Activated T-helper 9 cell treated with anti-CD3 and anti-CD28 coated beads, Interleukin-2, amount 50 U/mL, for 16 hours (primary cell): ENCODE results near the gene RAI14.
"Not testable (repeated sequence)": the region's sequence is repeated elsewhere in the genome, so short reads cannot be mapped to it uniquely, and the experiment has no call there.

Experiments
- DNase-seq: peaks from one replicate; pipeline ENCODE4 v3.0.0-alpha.2; 2020; ENCODE audit warnings: low read depth

RAI14 gene

GRCh38 chr5:34731435-34732232 lies 75.5 kb downstream of the RAI14 start:
- no peak for DNase-seq

DNA sequence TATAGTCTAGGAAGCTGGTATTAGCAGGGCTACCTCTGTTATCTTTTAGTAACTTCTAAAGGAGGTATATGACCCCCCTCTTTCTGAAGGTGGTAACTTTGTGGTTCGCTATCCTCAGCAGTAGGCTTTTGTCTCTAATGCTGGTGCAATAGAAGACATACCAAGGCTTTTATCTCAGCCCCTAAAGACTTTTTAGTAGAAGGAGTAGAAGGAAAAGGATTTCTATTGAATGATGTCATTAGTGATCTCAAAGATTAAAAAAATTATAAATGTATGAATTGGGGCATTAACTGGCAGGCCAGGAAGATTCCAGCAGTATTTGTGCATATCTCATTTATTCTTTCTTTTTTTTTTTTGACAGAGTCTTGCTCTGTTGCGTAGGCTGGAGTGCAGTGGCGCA lies 78.2 kb downstream of the RAI14 start:
- DNase-seq: no peak

DNA sequence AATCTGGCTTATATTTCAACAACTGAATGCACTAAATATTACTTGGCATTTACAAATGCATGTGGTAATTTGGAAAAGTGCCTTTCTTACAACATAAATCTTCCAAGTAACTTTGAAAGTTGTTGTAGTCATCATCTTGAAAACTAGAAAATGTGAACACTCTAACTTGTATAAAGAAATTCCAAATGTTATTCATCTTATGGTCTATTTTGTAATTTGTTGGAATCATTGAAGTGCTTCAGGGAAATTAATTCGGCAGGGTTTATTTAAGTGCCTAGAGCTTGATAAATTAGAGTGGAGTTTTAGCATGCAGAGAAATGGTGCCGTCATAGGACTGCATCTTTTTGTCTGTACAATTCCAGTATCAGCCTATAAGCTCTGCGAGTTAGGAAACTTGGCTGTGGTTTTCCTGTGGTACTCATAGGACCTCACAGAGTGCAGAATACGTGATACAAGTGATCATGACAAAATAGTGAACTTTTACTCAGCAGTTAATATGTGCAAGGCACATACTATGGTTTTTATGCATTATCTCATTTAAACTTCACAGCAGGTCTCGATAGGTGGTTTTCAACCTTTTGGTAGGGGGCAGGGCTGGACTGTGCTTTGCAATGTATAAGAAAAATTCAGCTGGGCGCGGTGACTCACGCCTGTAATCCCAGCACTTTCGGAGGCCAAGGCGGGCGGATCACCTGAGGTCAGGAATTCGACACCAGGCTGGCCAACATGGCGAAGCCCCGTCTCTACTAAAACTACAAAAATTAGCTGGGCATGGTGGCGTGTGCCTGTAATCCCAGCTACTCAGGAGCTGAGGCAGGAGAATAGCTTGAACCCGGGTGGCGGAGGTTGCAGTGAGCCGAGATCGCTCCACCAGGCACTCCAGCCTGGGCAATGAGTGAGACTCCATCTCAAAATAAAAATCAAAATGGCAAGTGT lies 79.6 kb downstream of the RAI14 start:
- DNase-seq: no peak

GRCh38 chr5:34736445-34737115 lies 80.5 kb downstream of the RAI14 start:
- DNase-seq: no peak

DNA sequence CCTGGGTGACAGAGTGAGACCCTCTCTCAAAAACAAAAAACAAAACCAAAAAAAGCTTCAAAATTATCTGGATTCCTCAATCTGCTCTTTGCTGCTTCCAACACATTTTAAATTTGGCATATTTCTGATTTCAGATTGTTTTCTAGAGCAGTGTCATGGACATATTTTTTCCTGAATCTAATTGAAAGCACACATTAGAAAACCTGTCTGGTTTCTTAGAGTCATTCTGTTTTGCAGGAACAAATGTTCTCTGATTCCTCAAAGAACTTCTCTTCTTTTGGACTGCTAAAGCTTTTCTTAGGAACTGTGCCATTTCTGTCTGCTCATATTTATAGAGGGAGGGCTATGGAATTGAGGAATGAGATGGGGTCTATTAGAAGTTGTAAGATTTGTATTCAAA lies 81.6 kb downstream of the RAI14 start:
- DNase-seq: no peak

DNA sequence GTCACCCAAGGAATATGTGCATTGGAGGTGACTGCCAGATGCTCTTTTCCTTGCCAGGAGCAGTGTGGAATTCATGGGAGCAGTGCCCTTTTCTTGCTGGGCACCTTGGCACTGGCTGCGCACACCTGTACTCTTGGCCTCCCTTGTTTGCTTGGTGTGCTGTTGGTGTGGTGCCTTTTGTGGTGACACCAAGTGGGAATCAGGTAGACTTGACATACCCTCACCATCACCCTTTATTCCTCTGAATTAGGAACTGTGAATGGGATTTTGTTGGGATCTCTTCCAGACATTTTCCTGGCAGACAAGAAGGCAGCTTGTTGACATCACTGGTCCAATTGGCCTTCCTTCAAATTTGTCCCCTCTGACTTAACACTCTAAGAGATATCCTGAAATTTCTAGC lies 82.3 kb downstream of the RAI14 start:
- DNase-seq: no peak

GRCh38 chr5:34740389-34740806 lies 84.3 kb downstream of the RAI14 start:
- DNase-seq: no peak

DNA sequence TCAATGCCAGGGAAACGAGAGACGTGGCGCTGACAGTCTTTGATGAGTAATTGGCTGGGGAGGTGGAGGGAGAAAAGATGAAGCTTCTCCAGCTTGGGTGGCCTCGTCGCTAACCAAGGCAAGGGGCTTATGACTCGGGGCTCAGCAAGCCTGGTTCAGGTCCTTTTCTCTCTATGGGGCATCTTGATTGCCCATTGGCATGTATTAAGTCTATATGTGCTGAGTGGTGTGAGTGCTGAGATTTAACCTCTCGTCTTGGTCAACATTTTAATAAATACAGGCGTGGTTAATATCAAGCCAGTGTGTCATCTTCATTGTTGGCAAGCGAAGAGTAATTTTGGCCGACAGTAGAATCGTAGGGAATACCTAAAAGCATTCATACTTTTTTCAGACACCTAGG lies 85.9 kb downstream of the RAI14 start:
- DNase-seq: no peak

GRCh38 chr5:34743878-34744277 lies 87.8 kb downstream of the RAI14 start:
- no peak for DNase-seq

- DNase-seq: no peak
Observed at GRCh38 chr5:34748431-34748830, 92.3 kb downstream of the RAI14 start.

GRCh38 chr5:34749431-34749873 lies 93.3 kb downstream of the RAI14 start:
- DNase-seq: no peak

- no peak for DNase-seq
Observed at GRCh38 chr5:34750206-34750605, 94.1 kb downstream of the RAI14 start.

DNA sequence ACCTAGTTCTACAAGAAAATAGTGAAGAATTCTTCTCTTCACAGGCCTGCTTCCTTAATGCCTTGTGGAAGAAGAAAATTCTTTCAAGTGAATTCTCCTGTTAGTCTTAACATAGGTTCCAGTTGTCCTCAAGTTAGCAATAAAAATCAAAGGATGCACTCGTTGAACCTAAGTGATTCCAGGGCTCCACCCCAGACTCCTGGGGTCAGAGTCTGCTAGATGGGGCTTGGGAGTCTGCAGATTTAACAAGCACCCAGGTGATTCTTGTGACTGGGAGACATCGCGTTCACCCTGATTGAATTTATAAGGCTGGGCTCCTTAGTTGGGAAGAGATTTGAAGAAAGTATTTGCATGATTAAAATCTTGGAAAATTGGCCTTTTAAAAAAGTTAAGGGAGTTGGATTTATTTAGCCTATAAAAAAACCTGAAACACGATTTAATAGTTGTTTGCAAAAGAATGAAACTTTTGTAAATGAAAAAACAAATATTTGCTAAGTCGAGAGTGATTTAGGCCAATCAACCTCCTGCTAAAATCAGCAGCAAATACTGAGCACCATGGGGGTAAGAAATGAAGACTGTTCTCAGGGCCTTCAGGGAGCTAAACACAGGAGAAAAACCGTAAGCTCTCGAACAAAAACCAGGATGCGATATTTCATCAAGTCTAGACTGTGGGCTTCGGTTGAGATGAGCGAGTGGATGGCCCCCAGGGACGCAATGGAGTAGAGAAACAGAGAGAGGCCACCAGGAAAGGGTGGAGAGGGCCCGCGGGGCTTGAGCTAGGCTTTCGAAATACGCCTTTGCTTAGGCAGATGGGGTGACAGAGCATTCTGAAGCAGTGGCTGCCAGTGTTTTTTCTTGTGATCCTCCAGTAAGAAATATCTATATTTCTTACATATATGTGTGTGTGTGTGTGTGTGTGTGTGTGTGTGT lies 95.9 kb downstream of the RAI14 start:
- no peak for DNase-seq

DNA sequence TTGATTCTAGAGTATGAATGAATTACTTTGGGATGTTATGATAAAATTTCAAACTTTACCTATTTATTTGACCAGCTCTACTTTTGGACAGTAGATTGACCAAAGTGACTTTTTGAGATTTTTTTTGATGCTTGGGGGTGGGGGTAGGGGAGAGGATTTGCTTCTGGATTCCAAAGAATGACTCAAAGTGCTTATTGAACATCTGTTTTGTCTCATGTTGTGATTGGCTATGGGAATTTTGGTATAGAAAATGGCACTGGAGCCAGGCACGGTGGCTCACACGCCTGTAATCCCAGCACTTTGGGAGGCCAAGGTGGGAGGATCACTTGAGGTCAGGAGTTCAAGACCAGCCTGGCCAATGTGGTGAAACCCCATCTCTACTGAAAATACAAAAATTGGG lies 97.1 kb downstream of the RAI14 start:
- DNase-seq: not testable (repeated sequence)

DNA sequence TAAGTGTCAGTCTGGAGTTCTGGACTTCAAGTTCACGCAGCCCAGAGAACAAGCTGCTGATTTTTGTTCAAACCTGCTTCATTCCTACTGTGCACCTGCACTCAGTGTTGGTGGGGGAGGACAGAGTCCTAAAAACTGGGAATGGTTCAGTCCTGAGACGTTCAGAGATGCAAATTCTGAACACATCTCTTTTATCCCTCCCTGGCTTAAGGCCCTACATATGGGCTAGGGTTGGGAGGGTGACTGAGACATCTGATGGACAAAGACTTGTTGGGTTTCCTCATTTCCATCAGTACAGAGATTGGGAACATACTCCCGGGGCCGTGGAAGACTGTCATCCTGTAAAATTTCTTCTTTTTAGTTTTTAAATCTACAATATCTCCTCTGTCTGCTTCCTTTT lies 99.8 kb downstream of the RAI14 start:
- DNase-seq: no peak

- no peak for DNase-seq
Observed at GRCh38 chr5:34756781-34757624, 100.9 kb downstream of the RAI14 start.

DNA sequence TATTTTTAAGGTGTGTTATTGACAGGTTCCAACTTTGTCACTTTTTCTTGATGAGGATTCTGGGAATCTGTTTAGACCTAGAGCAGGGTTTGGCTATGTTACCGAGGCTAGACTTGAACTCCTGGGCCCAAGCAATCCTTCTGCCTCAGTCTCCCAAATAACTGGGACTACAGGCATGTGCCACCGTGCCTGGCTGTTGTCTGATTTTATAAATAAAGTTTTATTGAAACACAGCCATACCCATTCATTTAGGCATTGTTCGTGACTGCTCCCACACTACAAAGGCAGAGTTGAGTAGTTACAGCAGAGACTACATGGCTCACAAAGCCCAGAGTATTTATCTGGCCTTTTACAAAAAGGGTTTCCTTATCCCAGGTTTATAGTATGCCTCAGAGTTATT lies 102.4 kb downstream of the RAI14 start:
- DNase-seq: no peak

- not testable (repeated sequence) for DNase-seq
Observed at GRCh38 chr5:34759213-34759612, 103.1 kb downstream of the RAI14 start.

- DNase-seq: no peak
Observed at GRCh38 chr5:34765662-34766061, 109.5 kb downstream of the RAI14 start.

GRCh38 chr5:34767180-34767579 lies 111.1 kb downstream of the RAI14 start:
- DNase-seq: no peak
